Measurements from ENCODE around the gene MCL1.
"Not testable (repeated sequence)": the region's sequence is repeated elsewhere in the genome, so short reads cannot be mapped to it uniquely, and the experiment has no call there.

The MCL1 gene

GRCh38 chr1:150603711-150604110 lies 24.3 kb upstream of the MCL1 start:
- no peak for DNase-seq (ENCODE audit: insufficient read length, low spot score)
- TF ChIP-seq PAX5 (IDR thresholded peaks at IDR 0.05; ENCODE audit: insufficient read depth, low read length, severe bottlenecking) (no peak), SPI1 (IDR thresholded peaks at IDR 0.05; ENCODE audit: low read depth, low read length) (no peak), TAF1 (IDR thresholded peaks at IDR 0.05; ENCODE audit: low read depth, low read length) (no peak), POLR2A (IDR thresholded peaks at IDR 0.05; ENCODE audit: low read depth, low read length) (no peak), POU2F2 (IDR thresholded peaks at IDR 0.05; ENCODE audit: low read depth, low read length) (no peak), POLR2AphosphoS5 (IDR thresholded peaks at IDR 0.05; ENCODE audit: low read depth, low read length) (no peak)
- no peak for FAIRE-seq

- not testable (repeated sequence) for DNase-seq (ENCODE audit: insufficient read length, low spot score); FAIRE-seq
These were observed 23.0 kb upstream of the MCL1 start for GRCh38 chr1:150602372-150602771.

GRCh38 chr1:150601540-150601939 lies 22.1 kb upstream of the MCL1 start:
- FAIRE-seq (no peak), DNase-seq (ENCODE audit: insufficient read length, low spot score) (no peak)
- TF ChIP-seq POLR2A (IDR thresholded peaks at IDR 0.05; ENCODE audit: low read depth, low read length) (no peak), POLR2AphosphoS5 (IDR thresholded peaks at IDR 0.05; ENCODE audit: low read depth, low read length) (no peak), SPI1 (IDR thresholded peaks at IDR 0.05; ENCODE audit: low read depth, low read length) (no peak), TAF1 (IDR thresholded peaks at IDR 0.05; ENCODE audit: low read depth, low read length) (no peak), PAX5 (IDR thresholded peaks at IDR 0.05; ENCODE audit: insufficient read depth, low read length, severe bottlenecking) (no peak), POU2F2 (IDR thresholded peaks at IDR 0.05; ENCODE audit: low read depth, low read length) (no peak)

GRCh38 chr1:150598346-150598745 lies 18.9 kb upstream of the MCL1 start:
- DNase-seq (ENCODE audit: insufficient read length, low spot score); FAIRE-seq: not testable (repeated sequence)

- TF ChIP-seq POU2F2 (IDR thresholded peaks at IDR 0.05; ENCODE audit: low read depth, low read length) (no peak), POLR2AphosphoS5 (IDR thresholded peaks at IDR 0.05; ENCODE audit: low read depth, low read length) (no peak)
- FAIRE-seq (no peak), DNase-seq (ENCODE audit: insufficient read length, low spot score) (no peak)
These were observed 17.6 kb upstream of the MCL1 start for GRCh38 chr1:150596976-150597375.

GRCh38 chr1:150596095-150596892 lies 16.9 kb upstream of the MCL1 start:
- FAIRE-seq = peak; percentile 5
- no peak for DNase-seq (ENCODE audit: insufficient read length, low spot score)
- TF ChIP-seq POLR2AphosphoS5 (IDR thresholded peaks at IDR 0.05; ENCODE audit: low read depth, low read length) = no peak
- no peak for TF ChIP-seq POU2F2 (IDR thresholded peaks at IDR 0.05; ENCODE audit: low read depth, low read length)
- TF ChIP-seq TAF1 (IDR thresholded peaks at IDR 0.05; ENCODE audit: low read depth, low read length) = no peak
- no peak for TF ChIP-seq POLR2A (IDR thresholded peaks at IDR 0.05; ENCODE audit: low read depth, low read length)
- TF ChIP-seq PAX5 (IDR thresholded peaks at IDR 0.05; ENCODE audit: insufficient read depth, low read length, severe bottlenecking) = no peak
- no peak for TF ChIP-seq SPI1 (IDR thresholded peaks at IDR 0.05; ENCODE audit: low read depth, low read length)

- TF ChIP-seq POLR2A (IDR thresholded peaks at IDR 0.05; ENCODE audit: low read depth, low read length) (no peak), POU2F2 (IDR thresholded peaks at IDR 0.05; ENCODE audit: low read depth, low read length) (no peak), POLR2AphosphoS5 (IDR thresholded peaks at IDR 0.05; ENCODE audit: low read depth, low read length) (no peak), TAF1 (IDR thresholded peaks at IDR 0.05; ENCODE audit: low read depth, low read length) (no peak), PAX5 (IDR thresholded peaks at IDR 0.05; ENCODE audit: insufficient read depth, low read length, severe bottlenecking) (no peak), SPI1 (IDR thresholded peaks at IDR 0.05; ENCODE audit: low read depth, low read length) (no peak)
- DNase-seq (ENCODE audit: insufficient read length, low spot score) = no peak
- FAIRE-seq = no peak
These were observed 3.0 kb upstream of the MCL1 start for GRCh38 chr1:150582371-150582770.

GRCh38 chr1:150581962-150582361 lies 2.6 kb upstream of the MCL1 start:
- not testable (repeated sequence) for DNase-seq (ENCODE audit: insufficient read length, low spot score); FAIRE-seq

GRCh38 chr1:150581437-150581836 lies 2.0 kb upstream of the MCL1 start:
- not testable (repeated sequence) for DNase-seq (ENCODE audit: insufficient read length, low spot score); FAIRE-seq

GRCh38 chr1:150580966-150581365 lies 1.6 kb upstream of the MCL1 start:
- not testable (repeated sequence) for FAIRE-seq

GRCh38 chr1:150579945-150580642 lies 684 bp upstream of the MCL1 start:
- TF ChIP-seq POLR2A (IDR thresholded peaks at IDR 0.05; ENCODE audit: low read depth, low read length) = no peak
- TF ChIP-seq TAF1 (IDR thresholded peaks at IDR 0.05; ENCODE audit: low read depth, low read length) = no peak
- no peak for TF ChIP-seq SPI1 (IDR thresholded peaks at IDR 0.05; ENCODE audit: low read depth, low read length)
- no peak for TF ChIP-seq POU2F2 (IDR thresholded peaks at IDR 0.05; ENCODE audit: low read depth, low read length)
- TF ChIP-seq POLR2AphosphoS5 (IDR thresholded peaks at IDR 0.05; ENCODE audit: low read depth, low read length) = no peak
- TF ChIP-seq PAX5 (IDR thresholded peaks at IDR 0.05; ENCODE audit: insufficient read depth, low read length, severe bottlenecking) = no peak
- no peak for DNase-seq (ENCODE audit: insufficient read length, low spot score)
- FAIRE-seq = no peak

More at GRCh38 chr1:150580966-150581365, 1.6 kb upstream of the MCL1 start:
- DNase-seq (ENCODE audit: insufficient read length, low spot score) = not testable (repeated sequence)
